DMS153 treated with DMSO at 0.1 percent for 48 hours (cell line): ENCODE results near the gene SSUH2.

Source experiments
- DNase-seq: peaks from one replicate; lab custom pipeline; 2025; ENCODE audit not compliant: unreplicated experiment; lab: John Stamatoyannopoulos, UW

The SSUH2 gene

GRCh38 chr3:8642001-8642400 is 2.6 kb downstream of the SSUH2 start:
- DNase-seq = no peak

GRCh38 chr3:8641472-8641871 is 3.1 kb downstream of the SSUH2 start:
- DNase-seq = no peak

- no peak for DNase-seq
These were observed 4.4 kb downstream of the SSUH2 start for GRCh38 chr3:8640223-8640622.

GRCh38 chr3:8639659-8640000 is 5.0 kb downstream of the SSUH2 start:
- DNase-seq = no peak

GRCh38 chr3:8638994-8639658 is 5.5 kb downstream of the SSUH2 start:
- no peak for DNase-seq

GRCh38 chr3:8637348-8637747 is 7.2 kb downstream of the SSUH2 start:
- DNase-seq = no peak

- DNase-seq = no peak
These were observed 9.0 kb downstream of the SSUH2 start for GRCh38 chr3:8635631-8636030.

- DNase-seq = no peak
These were observed 9.5 kb downstream of the SSUH2 start for GRCh38 chr3:8635125-8635524.

- no peak for DNase-seq
These were observed 12.0 kb downstream of the SSUH2 start for GRCh38 chr3:8632402-8633237.

GRCh38 chr3:8631661-8632060 is 12.9 kb downstream of the SSUH2 start:
- DNase-seq = no peak

- no peak for DNase-seq
These were observed 15.2 kb downstream of the SSUH2 start for GRCh38 chr3:8629151-8630021.

GRCh38 chr3:8627949-8628348 is 16.6 kb downstream of the SSUH2 start:
- DNase-seq = no peak

- no peak for DNase-seq
These were observed 17.2 kb downstream of the SSUH2 start for GRCh38 chr3:8627201-8627940.

- DNase-seq = no peak
These were observed 18.6 kb downstream of the SSUH2 start for GRCh38 chr3:8625991-8626390.

GRCh38 chr3:8624612-8625011 is 20.0 kb downstream of the SSUH2 start:
- no peak for DNase-seq

- DNase-seq = no peak
These were observed 20.9 kb downstream of the SSUH2 start for GRCh38 chr3:8623741-8624140.

GRCh38 chr3:8622873-8623691 is 21.5 kb downstream of the SSUH2 start:
- DNase-seq = peak; percentile 9

- no peak for DNase-seq
These were observed 22.7 kb downstream of the SSUH2 start for GRCh38 chr3:8621872-8622271.

GRCh38 chr3:8621141-8621540 is 23.5 kb downstream of the SSUH2 start:
- DNase-seq = no peak

GRCh38 chr3:8619548-8619947 is 25.1 kb downstream of the SSUH2 start:
- no peak for DNase-seq
